Measurements from ENCODE around the gene IL22RA1.

The IL22RA1 gene

GRCh38 chr1:24102961-24103360, 40.0 kb downstream of the IL22RA1 start:
- Histone ChIP-seq H3K27me3 (replicated peaks; ENCODE audit: control insufficient read depth, insufficient read depth, low read length) (no peaks in the 10 kb centered on the region), H3K9ac (ENCODE audit: low read length) (no peak overlapping the region), H3K4me3 (ENCODE audit: low read length) (no peak overlapping the region), H3K4me1 (ENCODE audit: control insufficient read depth, insufficient read depth, low read length) (peaks cover 8% of the 10 kb centered on the region), H3K36me3 (ENCODE audit: control insufficient read depth, insufficient read depth, low read length, severe bottlenecking) (no peaks in the 10 kb centered on the region), H3K9me3 (ENCODE audit: control insufficient read depth, low read length) (no peaks in the 10 kb centered on the region)
- DNase-seq (ENCODE audit: low read depth), result no peak

- H3K27me3 ChIP-seq (replicated peaks; ENCODE audit: control insufficient read depth, insufficient read depth, low read length), result no peaks in the 10 kb centered on the region
- no peaks in the 10 kb centered on the region for H3K9me3 ChIP-seq (ENCODE audit: control insufficient read depth, low read length)
- no peak overlapping the region for H3K9ac ChIP-seq (ENCODE audit: low read length)
- DNase-seq (ENCODE audit: low read depth), result no peak
- H3K4me1 ChIP-seq (ENCODE audit: control insufficient read depth, insufficient read depth, low read length), result no peaks in the 10 kb centered on the region
- no peak overlapping the region for H3K4me3 ChIP-seq (ENCODE audit: low read length)
- no peaks in the 10 kb centered on the region for H3K36me3 ChIP-seq (ENCODE audit: control insufficient read depth, insufficient read depth, low read length, severe bottlenecking)
Measured at GRCh38 chr1:24101796-24102586, 40.9 kb downstream of the IL22RA1 start.

GRCh38 chr1:24100945-24101737, 41.8 kb downstream of the IL22RA1 start:
- Histone ChIP-seq H3K36me3 (ENCODE audit: control insufficient read depth, insufficient read depth, low read length, severe bottlenecking) (no peaks in the 10 kb centered on the region), H3K4me1 (ENCODE audit: control insufficient read depth, insufficient read depth, low read length) (no peaks in the 10 kb centered on the region), H3K27me3 (replicated peaks; ENCODE audit: control insufficient read depth, insufficient read depth, low read length) (peaks cover 2% of the 10 kb centered on the region), H3K9ac (ENCODE audit: low read length) (no peak overlapping the region), H3K9me3 (ENCODE audit: control insufficient read depth, low read length) (no peaks in the 10 kb centered on the region), H3K4me3 (ENCODE audit: low read length) (no peak overlapping the region)
- DNase-seq (ENCODE audit: low read depth), result no peak

- peaks cover 17% of the 10 kb centered on the region for H3K27me3 ChIP-seq (replicated peaks; ENCODE audit: control insufficient read depth, insufficient read depth, low read length)
- no peak overlapping the region for H3K9ac ChIP-seq (ENCODE audit: low read length)
- H3K36me3 ChIP-seq (ENCODE audit: control insufficient read depth, insufficient read depth, low read length, severe bottlenecking), result no peaks in the 10 kb centered on the region
- no peaks in the 10 kb centered on the region for H3K9me3 ChIP-seq (ENCODE audit: control insufficient read depth, low read length)
- no peaks in the 10 kb centered on the region for H3K4me1 ChIP-seq (ENCODE audit: control insufficient read depth, insufficient read depth, low read length)
- DNase-seq (ENCODE audit: low read depth), result no peak
- H3K4me3 ChIP-seq (ENCODE audit: low read length), result no peak overlapping the region
Measured at GRCh38 chr1:24098943-24099638, 43.8 kb downstream of the IL22RA1 start.

GRCh38 chr1:24098102-24098501, 44.8 kb downstream of the IL22RA1 start:
- H3K36me3 ChIP-seq (ENCODE audit: control insufficient read depth, insufficient read depth, low read length, severe bottlenecking), result no peaks in the 10 kb centered on the region
- H3K27me3 ChIP-seq (replicated peaks; ENCODE audit: control insufficient read depth, insufficient read depth, low read length), result peaks cover 17% of the 10 kb centered on the region
- H3K9me3 ChIP-seq (ENCODE audit: control insufficient read depth, low read length), result no peaks in the 10 kb centered on the region
- DNase-seq (ENCODE audit: low read depth), result no peak
- H3K4me3 ChIP-seq (ENCODE audit: low read length), result no peak overlapping the region
- no peak overlapping the region for H3K9ac ChIP-seq (ENCODE audit: low read length)
- no peaks in the 10 kb centered on the region for H3K4me1 ChIP-seq (ENCODE audit: control insufficient read depth, insufficient read depth, low read length)

- DNase-seq (ENCODE audit: low read depth), result no peak
- Histone ChIP-seq H3K4me1 (ENCODE audit: control insufficient read depth, insufficient read depth, low read length) (no peaks in the 10 kb centered on the region), H3K36me3 (ENCODE audit: control insufficient read depth, insufficient read depth, low read length, severe bottlenecking) (no peaks in the 10 kb centered on the region), H3K9ac (ENCODE audit: low read length) (no peak overlapping the region), H3K4me3 (ENCODE audit: low read length) (no peak overlapping the region), H3K27me3 (replicated peaks; ENCODE audit: control insufficient read depth, insufficient read depth, low read length) (peaks cover 17% of the 10 kb centered on the region), H3K9me3 (ENCODE audit: control insufficient read depth, low read length) (no peaks in the 10 kb centered on the region)
Measured at GRCh38 chr1:24097663-24098062, 45.3 kb downstream of the IL22RA1 start.

- Histone ChIP-seq H3K27me3 (replicated peaks; ENCODE audit: control insufficient read depth, insufficient read depth, low read length) (peaks cover 17% of the 10 kb centered on the region), H3K4me1 (ENCODE audit: control insufficient read depth, insufficient read depth, low read length) (no peaks in the 10 kb centered on the region), H3K4me3 (ENCODE audit: low read length) (no peak overlapping the region), H3K9ac (ENCODE audit: low read length) (no peak overlapping the region), H3K9me3 (ENCODE audit: control insufficient read depth, low read length) (no peaks in the 10 kb centered on the region), H3K36me3 (ENCODE audit: control insufficient read depth, insufficient read depth, low read length, severe bottlenecking) (no peaks in the 10 kb centered on the region)
- no peak for DNase-seq (ENCODE audit: low read depth)
Measured at GRCh38 chr1:24096739-24097103, 46.2 kb downstream of the IL22RA1 start.

GRCh38 chr1:24096009-24096738, 46.8 kb downstream of the IL22RA1 start:
- Histone ChIP-seq H3K9ac (ENCODE audit: low read length) (no peak overlapping the region), H3K36me3 (ENCODE audit: control insufficient read depth, insufficient read depth, low read length, severe bottlenecking) (no peaks in the 10 kb centered on the region), H3K27me3 (replicated peaks; ENCODE audit: control insufficient read depth, insufficient read depth, low read length) (peaks cover 17% of the 10 kb centered on the region), H3K4me1 (ENCODE audit: control insufficient read depth, insufficient read depth, low read length) (no peaks in the 10 kb centered on the region), H3K9me3 (ENCODE audit: control insufficient read depth, low read length) (no peaks in the 10 kb centered on the region), H3K4me3 (ENCODE audit: low read length) (no peak overlapping the region)
- no peak for DNase-seq (ENCODE audit: low read depth)

GRCh38 chr1:24095140-24095859, 47.6 kb downstream of the IL22RA1 start:
- Histone ChIP-seq H3K9ac (ENCODE audit: low read length) (no peak overlapping the region), H3K4me1 (ENCODE audit: control insufficient read depth, insufficient read depth, low read length) (no peaks in the 10 kb centered on the region), H3K27me3 (replicated peaks; ENCODE audit: control insufficient read depth, insufficient read depth, low read length) (peaks cover 17% of the 10 kb centered on the region), H3K9me3 (ENCODE audit: control insufficient read depth, low read length) (no peaks in the 10 kb centered on the region), H3K36me3 (ENCODE audit: control insufficient read depth, insufficient read depth, low read length, severe bottlenecking) (no peaks in the 10 kb centered on the region), H3K4me3 (ENCODE audit: low read length) (no peak overlapping the region)
- no peak for DNase-seq (ENCODE audit: low read depth)

GRCh38 chr1:24094554-24094953, 48.4 kb downstream of the IL22RA1 start:
- no peak for DNase-seq (ENCODE audit: low read depth)
- Histone ChIP-seq H3K4me3 (ENCODE audit: low read length) (no peak overlapping the region), H3K27me3 (replicated peaks; ENCODE audit: control insufficient read depth, insufficient read depth, low read length) (peaks cover 17% of the 10 kb centered on the region), H3K9ac (ENCODE audit: low read length) (no peak overlapping the region), H3K4me1 (ENCODE audit: control insufficient read depth, insufficient read depth, low read length) (no peaks in the 10 kb centered on the region), H3K9me3 (ENCODE audit: control insufficient read depth, low read length) (no peaks in the 10 kb centered on the region), H3K36me3 (ENCODE audit: control insufficient read depth, insufficient read depth, low read length, severe bottlenecking) (no peaks in the 10 kb centered on the region)
